ENCODE measurements around the gene VSTM2B. TPM values are rescaled to one million over a fixed set of nuclear protein-coding genes. Genes with fewer than 3 reads are reported as not detected.

The VSTM2B gene
- total and polyA plus RNA-seq, 2 experiments from 2014 or later, result 0.47 to 1.1 TPM

DNA sequence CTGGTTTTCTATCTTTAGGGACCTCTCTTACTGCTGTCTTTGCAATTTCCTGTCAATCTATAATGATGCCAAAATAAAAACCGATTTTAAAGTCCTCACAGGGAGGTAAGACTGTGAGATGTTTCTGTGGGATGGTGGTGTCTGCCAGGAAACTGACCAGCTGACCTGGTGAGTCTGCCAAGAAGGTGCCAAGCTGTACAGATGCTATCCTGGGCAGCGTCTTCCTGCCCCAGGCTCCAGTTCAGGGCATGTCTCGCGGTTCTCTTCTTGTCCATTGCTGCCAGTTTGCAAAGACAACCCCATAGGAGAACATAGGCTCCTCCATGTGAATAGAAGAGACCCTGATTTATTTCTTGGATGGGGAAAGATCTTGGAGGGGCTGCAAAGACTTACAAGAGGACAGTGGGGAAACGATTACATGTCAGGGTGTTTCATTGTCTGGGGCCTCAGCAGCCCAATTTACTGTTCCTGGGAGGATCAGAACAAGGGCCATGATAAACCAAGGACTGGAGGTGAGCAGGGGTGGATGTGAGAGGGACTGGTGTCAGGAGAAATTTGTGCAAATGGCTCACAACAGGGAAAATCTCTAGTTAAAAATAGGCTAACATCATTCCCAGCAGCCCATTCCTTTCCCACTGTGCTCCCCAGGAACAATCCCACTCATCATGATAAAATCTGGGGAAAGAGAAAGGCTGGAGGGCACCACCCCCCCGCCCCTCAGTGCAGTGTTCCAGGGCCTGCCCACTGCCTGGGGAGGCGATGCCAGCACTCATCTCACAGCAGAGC, 42.7 kb upstream of the VSTM2B start:
- H3K27me3 ChIP-seq, result no peaks in the 10 kb centered on the region
- H3K9me3 ChIP-seq (ENCODE audit: low read depth), result no peaks in the 10 kb centered on the region
- H4K20me1 ChIP-seq (ENCODE audit: insufficient read depth, poor library complexity, severe bottlenecking), result no peaks in the 10 kb centered on the region
- no peaks in the 10 kb centered on the region for H3K9me2 ChIP-seq (replicated peaks; ENCODE audit: insufficient read depth)
- no peak overlapping the region for H2AFZ ChIP-seq
- H3K79me2 ChIP-seq, result no peaks in the 10 kb centered on the region
- 83% methylated on average over 7 of the region's 7 CpGs for WGBS (ENCODE audit: low lambda C conversion rate, missing lambda C conversion rate)
- TF ChIP-seq, protein P1, sequence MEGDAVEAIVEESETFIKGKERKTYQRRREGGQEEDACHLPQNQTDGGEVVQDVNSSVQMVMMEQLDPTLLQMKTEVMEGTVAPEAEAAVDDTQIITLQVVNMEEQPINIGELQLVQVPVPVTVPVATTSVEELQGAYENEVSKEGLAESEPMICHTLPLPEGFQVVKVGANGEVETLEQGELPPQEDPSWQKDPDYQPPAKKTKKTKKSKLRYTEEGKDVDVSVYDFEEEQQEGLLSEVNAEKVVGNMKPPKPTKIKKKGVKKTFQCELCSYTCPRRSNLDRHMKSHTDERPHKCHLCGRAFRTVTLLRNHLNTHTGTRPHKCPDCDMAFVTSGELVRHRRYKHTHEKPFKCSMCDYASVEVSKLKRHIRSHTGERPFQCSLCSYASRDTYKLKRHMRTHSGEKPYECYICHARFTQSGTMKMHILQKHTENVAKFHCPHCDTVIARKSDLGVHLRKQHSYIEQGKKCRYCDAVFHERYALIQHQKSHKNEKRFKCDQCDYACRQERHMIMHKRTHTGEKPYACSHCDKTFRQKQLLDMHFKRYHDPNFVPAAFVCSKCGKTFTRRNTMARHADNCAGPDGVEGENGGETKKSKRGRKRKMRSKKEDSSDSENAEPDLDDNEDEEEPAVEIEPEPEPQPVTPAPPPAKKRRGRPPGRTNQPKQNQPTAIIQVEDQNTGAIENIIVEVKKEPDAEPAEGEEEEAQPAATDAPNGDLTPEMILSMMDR (IDR thresholded peaks at IDR 0.05; ENCODE audit: poor library complexity), result no peak
- TF ChIP-seq EZH2phosphoT487 (IDR thresholded peaks at IDR 0.05; ENCODE audit: low read depth, severe bottlenecking, unreplicated experiment) (no peak), EZH2 (IDR thresholded peaks at IDR 0.05; ENCODE audit: borderline replicate concordance) (no peak)
- no peaks in the 10 kb centered on the region for H3K4me1 ChIP-seq (ENCODE audit: insufficient read depth)
- no peak overlapping the region for H3K4me3 ChIP-seq
- no peak for DNase-seq (ENCODE audit: low spot score)
- H3K4me2 ChIP-seq, result no peak overlapping the region
- no peaks in the 10 kb centered on the region for H3K36me3 ChIP-seq (replicated peaks; ENCODE audit: insufficient read depth, low read depth)
- no peak overlapping the region for H3K27ac ChIP-seq

DNA sequence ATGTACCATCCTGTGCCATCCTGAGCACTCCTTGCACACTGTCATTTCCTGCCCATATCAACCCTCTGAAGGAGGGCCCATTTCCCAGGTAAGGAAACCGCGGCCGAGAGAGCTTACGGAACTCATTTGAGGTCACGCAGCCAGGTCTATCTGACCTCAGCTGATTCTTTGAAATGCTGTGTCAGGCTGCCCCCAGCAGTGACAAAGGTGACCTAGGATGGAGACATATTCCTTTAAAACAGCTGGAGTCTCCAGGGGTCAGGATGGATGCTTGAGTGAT, 42.2 kb upstream of the VSTM2B start:
- Histone ChIP-seq H3K27ac (no peak overlapping the region), H3K9me3 (ENCODE audit: low read depth) (no peaks in the 10 kb centered on the region), H3K27me3 (no peaks in the 10 kb centered on the region), H2AFZ (no peak overlapping the region), H3K36me3 (replicated peaks; ENCODE audit: insufficient read depth, low read depth) (no peaks in the 10 kb centered on the region), H4K20me1 (ENCODE audit: insufficient read depth, poor library complexity, severe bottlenecking) (no peaks in the 10 kb centered on the region), H3K4me3 (no peak overlapping the region), H3K4me2 (no peak overlapping the region), H3K4me1 (ENCODE audit: insufficient read depth) (no peaks in the 10 kb centered on the region), H3K9me2 (replicated peaks; ENCODE audit: insufficient read depth) (no peaks in the 10 kb centered on the region), H3K79me2 (no peaks in the 10 kb centered on the region)
- DNase-seq (ENCODE audit: low spot score), result no peak
- TF ChIP-seq, protein P1 (IDR thresholded peaks at IDR 0.05; ENCODE audit: poor library complexity), result no peak
- TF ChIP-seq EZH2 (IDR thresholded peaks at IDR 0.05; ENCODE audit: borderline replicate concordance) (no peak), EZH2phosphoT487 (IDR thresholded peaks at IDR 0.05; ENCODE audit: low read depth, severe bottlenecking, unreplicated experiment) (no peak)
- WGBS (ENCODE audit: low lambda C conversion rate, missing lambda C conversion rate), result 93% methylated on average over 5 of the region's 5 CpGs

DNA sequence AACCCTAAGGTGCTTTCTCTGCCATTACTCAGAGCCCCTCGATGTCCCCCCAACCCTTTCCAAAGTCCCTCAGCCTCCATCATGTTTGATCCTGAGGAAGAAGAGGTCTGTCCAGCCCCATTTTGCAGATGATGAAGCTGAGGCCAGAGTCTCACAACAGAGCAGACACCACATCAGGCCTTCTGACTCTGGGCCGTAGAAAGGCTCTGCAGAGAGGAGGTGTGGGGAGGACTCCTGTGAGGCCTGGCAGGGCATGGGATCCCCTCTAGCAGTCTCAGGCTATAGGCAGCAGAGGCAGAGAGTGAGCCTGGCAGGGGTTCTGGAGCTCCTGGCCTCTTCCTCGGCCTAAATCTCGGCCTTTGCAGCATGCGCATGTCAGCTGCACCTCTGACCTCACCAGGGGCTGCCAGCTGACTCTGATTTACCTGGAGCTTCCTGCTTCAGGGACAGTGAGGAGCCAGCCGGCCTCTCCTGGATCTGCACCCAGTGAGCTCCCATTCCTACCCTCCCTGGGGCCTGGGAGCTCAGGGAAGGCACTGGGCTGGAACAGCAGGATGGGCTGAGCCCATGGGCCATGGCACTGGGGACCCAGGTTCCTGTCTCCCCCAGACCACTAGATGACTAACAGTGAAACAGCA, 41.7 kb upstream of the VSTM2B start:
- H3K4me3 ChIP-seq, result no peak overlapping the region
- H2AFZ ChIP-seq, result no peak overlapping the region
- no peaks in the 10 kb centered on the region for H4K20me1 ChIP-seq (ENCODE audit: insufficient read depth, poor library complexity, severe bottlenecking)
- no peaks in the 10 kb centered on the region for H3K79me2 ChIP-seq
- DNase-seq (ENCODE audit: low spot score), result no peak
- no peak overlapping the region for H3K4me2 ChIP-seq
- H3K36me3 ChIP-seq (replicated peaks; ENCODE audit: insufficient read depth, low read depth), result no peaks in the 10 kb centered on the region
- WGBS (ENCODE audit: low lambda C conversion rate, missing lambda C conversion rate), result 84% methylated on average over 6 of the region's 6 CpGs
- no peaks in the 10 kb centered on the region for H3K9me2 ChIP-seq (replicated peaks; ENCODE audit: insufficient read depth)
- H3K27me3 ChIP-seq, result no peaks in the 10 kb centered on the region
- H3K27ac ChIP-seq, result no peak overlapping the region
- TF ChIP-seq EZH2 (IDR thresholded peaks at IDR 0.05; ENCODE audit: borderline replicate concordance), result no peak
- TF ChIP-seq EZH2phosphoT487 (IDR thresholded peaks at IDR 0.05; ENCODE audit: low read depth, severe bottlenecking, unreplicated experiment), result no peak
- TF ChIP-seq, protein P1 (IDR thresholded peaks at IDR 0.05; ENCODE audit: poor library complexity), result no peak
- no peaks in the 10 kb centered on the region for H3K4me1 ChIP-seq (ENCODE audit: insufficient read depth)
- H3K9me3 ChIP-seq (ENCODE audit: low read depth), result no peaks in the 10 kb centered on the region
